Activated gamma-delta T cell treated with anti-CD3 and anti-CD28 coated beads, Interleukin-2, amount 50 U/mL, for 16 hours (primary cell): Measurements from ENCODE around the gene ROCK2.
A peak's percentile ranks its signal among the peaks of the same experiment; 100 is the strongest.

Experiments used
- DNase-seq: peaks from one replicate; pipeline ENCODE4 v3.0.0-alpha.2; 2020; ENCODE audit warnings: low read depth

The ROCK2 gene

GRCh38 chr2:11344342-11344955, at the start of gene ROCK2:
TSS of gene ROCK2 (minus strand) at chr2:11344636. CDS start at chr2:11344136, 500 bp downstream.
- DNase-seq = peak; percentile 39

- DNase-seq = no peak
Measured at GRCh38 chr2:11393711-11394236, 49.3 kb upstream of the ROCK2 start.

- DNase-seq = no peak
Measured at GRCh38 chr2:11391942-11392266, 47.5 kb upstream of the ROCK2 start.

GRCh38 chr2:11390399-11390658, 45.9 kb upstream of the ROCK2 start:
- DNase-seq = no peak

- DNase-seq = no peak
Measured at GRCh38 chr2:11389551-11390398, 45.3 kb upstream of the ROCK2 start.

GRCh38 chr2:11389052-11389420, 44.6 kb upstream of the ROCK2 start:
- DNase-seq = no peak

GRCh38 chr2:11388262-11389051, 44.0 kb upstream of the ROCK2 start:
- no peak for DNase-seq

GRCh38 chr2:11387843-11388242, 43.4 kb upstream of the ROCK2 start:
- no peak for DNase-seq

GRCh38 chr2:11387100-11387390, 42.6 kb upstream of the ROCK2 start:
- DNase-seq = no peak

GRCh38 chr2:11385847-11386246, 41.4 kb upstream of the ROCK2 start:
- DNase-seq = no peak

- no peak for DNase-seq
Measured at GRCh38 chr2:11385216-11385615, 40.8 kb upstream of the ROCK2 start.

GRCh38 chr2:11379558-11379957, 35.1 kb upstream of the ROCK2 start:
- DNase-seq = no peak

GRCh38 chr2:11377928-11378545, 33.6 kb upstream of the ROCK2 start:
- no peak for DNase-seq

- no peak for DNase-seq
Measured at GRCh38 chr2:11376071-11376470, 31.6 kb upstream of the ROCK2 start.

GRCh38 chr2:11375689-11376027, 31.2 kb upstream of the ROCK2 start:
- DNase-seq = no peak

GRCh38 chr2:11375025-11375688, 30.7 kb upstream of the ROCK2 start:
- DNase-seq = no peak

- DNase-seq = no peak
Measured at GRCh38 chr2:11373096-11373495, 28.7 kb upstream of the ROCK2 start.

GRCh38 chr2:11371092-11371937, 26.9 kb upstream of the ROCK2 start:
- no peak for DNase-seq

GRCh38 chr2:11370377-11371091, 26.1 kb upstream of the ROCK2 start:
- no peak for DNase-seq

GRCh38 chr2:11368059-11368572, 23.7 kb upstream of the ROCK2 start:
- DNase-seq = no peak
